Testis (tissue), 3 donors: ENCODE results near the gene ITPR2. TPM values are rescaled to one million over a fixed set of nuclear protein-coding genes. Genes with fewer than 3 reads are reported as not detected.
"Not testable (repeated sequence)": the region's sequence is repeated elsewhere in the genome, so short reads cannot be mapped to it uniquely, and the experiment has no call there.

Experiments
- DNase-seq: peaks from one replicate; pipeline ENCODE4 v3.0.0-alpha.2; 2019
- H3K27ac ChIP-seq, 2 donors: fragments of 200-600 bp; sonication (generic); one replicate each; pipeline ENCODE4 v1.5.1; 2019
- H3K27me3 ChIP-seq: fragments of 200-600 bp; sonication (generic); one replicate; pipeline ENCODE4 v1.5.1; 2019
- H3K36me3 ChIP-seq: fragments of 200-600 bp; sonication (generic); one replicate; pipeline ENCODE4 v1.5.1; 2017; ENCODE audit warnings: low read depth; ENCODE audit errors: missing control alignments
- H3K4me1 ChIP-seq: fragments of 200-600 bp; sonication (generic); one replicate; pipeline ENCODE4 v1.5.1; 2019
- H3K4me3 ChIP-seq, 2 donors: fragments of 200-600 bp; sonication (generic); one replicate each; pipeline ENCODE4 v1.5.1; 2017 to 2019
- H3K9me3 ChIP-seq: fragments of 200-600 bp; sonication (generic); one replicate; pipeline ENCODE4 v1.5.1; 2017
- CTCF ChIP-seq, 3 experiments: fragments of 450-650 bp in 2 of 3; fragments of 200-600 bp in 1 of 3; sonication (generic) in 1 of 3; IDR thresholded peaks; one replicate each; pipeline ENCODE4 v1.5.1; 2016 to 2019; ENCODE audit warnings: antibody characterized with exemption in 3 of 3, mild to moderate bottlenecking in 2 of 3, moderate library complexity in 1 of 3
- POLR2A ChIP-seq: fragments of 450-650 bp; IDR thresholded peaks from one replicate; pipeline ENCODE4 v1.6.1; 2017; ENCODE audit warnings: antibody characterized with exemption, mild to moderate bottlenecking, moderate library complexity
- WGBS, 2 donors: methylation state at CpG; one replicate each; pipeline ENCODE4 v1.1.5; 2018; 5-methylcytosine and 5-hydroxymethylcytosine counted together
- intact Hi-C: fragments of 100-400 bp; cut with DNase I; formaldehyde crosslinking; loops from one replicate; pipeline ENCODE4 v1.15.1; 2023; ENCODE audit warnings: low total_unique reads
- polyA plus RNA-seq: library from polyadenylated mRNA; stranded (reverse); fragments of 350-450 nt; fragmentation: Illumina TruSeq; extraction: RNeasy Lipid Tissue Mini Kit (QIAGEN cat#74804); gene quantifications from one replicate; pipeline ENCODE4 v1.2.3, GENCODE V29; 2014; ENCODE audit warnings: low read depth, low replicate concordance; ENCODE audit not compliant: insufficient read depth
- total RNA-seq, 2 donors: library from RNA; depleted of rRNA; stranded (reverse); fragments of >200 nt; gene quantifications; one replicate each; pipeline ENCODE4 v1.2.3, GENCODE V29; 2016

ITPR2 gene
- total and polyA plus RNA-seq, 3 donors from 2014 or later = 4.9 to 60.6 (median 56.9) TPM

GRCh38 chr12:26519462-26519861, 313.5 kb downstream of the ITPR2 start:
- Histone ChIP-seq H3K4me1 (no peaks in the 10 kb centered on the region), H3K27me3 (no peaks in the 10 kb centered on the region), H3K36me3 (no peaks in the 10 kb centered on the region), H3K4me3 (no peak overlapping the region), H3K9me3 (no peaks in the 10 kb centered on the region), H3K27ac (no peak overlapping the region)
- no peak for TF ChIP-seq POLR2A
- no peak for TF ChIP-seq CTCF (IDR thresholded peaks at IDR 0.05)
- DNase-seq = no peak
- WGBS, 2 donors = 90 to 95% methylated on average over 3 of the region's 3 CpGs
- intact Hi-C loops = no loop called here

- H3K4me3 ChIP-seq, intact Hi-C loops, H3K36me3 ChIP-seq, H3K27ac ChIP-seq, H3K27me3 ChIP-seq, H3K4me1 ChIP-seq, DNase-seq, H3K9me3 ChIP-seq: not testable (repeated sequence)
- WGBS, 2 donors = 89 to 92% methylated on average over 3 of the region's 3 CpGs
These were observed 315.7 kb downstream of the ITPR2 start for GRCh38 chr12:26517320-26517719.

GRCh38 chr12:26514364-26514763, 318.6 kb downstream of the ITPR2 start:
- DNase-seq = no peak

GRCh38 chr12:26513363-26514043, 319.5 kb downstream of the ITPR2 start:
- Histone ChIP-seq H3K9me3 (no peaks in the 10 kb centered on the region), H3K27me3 (no peaks in the 10 kb centered on the region), H3K36me3 (no peaks in the 10 kb centered on the region), H3K4me1 (no peaks in the 10 kb centered on the region), H3K4me3 (no peak overlapping the region), H3K27ac (no peak overlapping the region)
- 75 to 78% methylated on average over 4 of the region's 4 CpGs for WGBS, 2 donors
- TF ChIP-seq CTCF (IDR thresholded peaks at IDR 0.05) (no peak), POLR2A (no peak)
- no peak for DNase-seq
- intact Hi-C loops = no loop called here

More at GRCh38 chr12:26514364-26514763, 318.6 kb downstream of the ITPR2 start:
- TF ChIP-seq POLR2A = no peak
- no peak for TF ChIP-seq CTCF (IDR thresholded peaks at IDR 0.05)
- intact Hi-C loops = no loop called here
- H3K4me1 ChIP-seq = no peaks in the 10 kb centered on the region
- H3K27me3 ChIP-seq = no peaks in the 10 kb centered on the region
- H3K36me3 ChIP-seq = no peaks in the 10 kb centered on the region
- no peak overlapping the region for H3K27ac ChIP-seq
- no peak overlapping the region for H3K4me3 ChIP-seq
- no peaks in the 10 kb centered on the region for H3K9me3 ChIP-seq
- WGBS, 2 donors = 58 to 75% methylated on average over 3 of the region's 3 CpGs

- Histone ChIP-seq H3K4me3 (no peak overlapping the region), H3K4me1 (no peaks in the 10 kb centered on the region), H3K27ac (no peak overlapping the region), H3K27me3 (no peaks in the 10 kb centered on the region), H3K36me3 (no peaks in the 10 kb centered on the region), H3K9me3 (no peaks in the 10 kb centered on the region)
- DNase-seq = no peak
- 82 to 92% methylated on average over 3 of the region's 3 CpGs for WGBS, 2 donors
- TF ChIP-seq CTCF (IDR thresholded peaks at IDR 0.05) (no peak), POLR2A (no peak)
- intact Hi-C loops = no loop called here
These were observed 320.8 kb downstream of the ITPR2 start for GRCh38 chr12:26512213-26512612.
